Measurements from ENCODE around the gene PAK5.

PAK5 gene

GRCh38 chr20:9838378-9839295 is at the start of gene PAK5:
PAK5 (minus strand) TSS chr20:9839076; CDS start chr20:9644328, 194,748 bp downstream.
- no peak for DNase-seq (ENCODE audit: extremely low read depth, low read depth)
- H3K4me3 ChIP-seq (replicated peaks; ENCODE audit: low read depth, low read length) = peak within 1 kb of the TSS; percentile 14; the same call in 1 of the 2 replicates
- TF ChIP-seq, protein P1, sequence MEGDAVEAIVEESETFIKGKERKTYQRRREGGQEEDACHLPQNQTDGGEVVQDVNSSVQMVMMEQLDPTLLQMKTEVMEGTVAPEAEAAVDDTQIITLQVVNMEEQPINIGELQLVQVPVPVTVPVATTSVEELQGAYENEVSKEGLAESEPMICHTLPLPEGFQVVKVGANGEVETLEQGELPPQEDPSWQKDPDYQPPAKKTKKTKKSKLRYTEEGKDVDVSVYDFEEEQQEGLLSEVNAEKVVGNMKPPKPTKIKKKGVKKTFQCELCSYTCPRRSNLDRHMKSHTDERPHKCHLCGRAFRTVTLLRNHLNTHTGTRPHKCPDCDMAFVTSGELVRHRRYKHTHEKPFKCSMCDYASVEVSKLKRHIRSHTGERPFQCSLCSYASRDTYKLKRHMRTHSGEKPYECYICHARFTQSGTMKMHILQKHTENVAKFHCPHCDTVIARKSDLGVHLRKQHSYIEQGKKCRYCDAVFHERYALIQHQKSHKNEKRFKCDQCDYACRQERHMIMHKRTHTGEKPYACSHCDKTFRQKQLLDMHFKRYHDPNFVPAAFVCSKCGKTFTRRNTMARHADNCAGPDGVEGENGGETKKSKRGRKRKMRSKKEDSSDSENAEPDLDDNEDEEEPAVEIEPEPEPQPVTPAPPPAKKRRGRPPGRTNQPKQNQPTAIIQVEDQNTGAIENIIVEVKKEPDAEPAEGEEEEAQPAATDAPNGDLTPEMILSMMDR (IDR thresholded peaks at IDR 0.05; ENCODE audit: low read depth, low read length, missing control alignments) = no peak

GRCh38 chr20:9887706-9888105 is 48.8 kb upstream of the PAK5 start:
- TF ChIP-seq, protein P1 (IDR thresholded peaks at IDR 0.05; ENCODE audit: low read depth, low read length, missing control alignments) = no peak
- no peak overlapping the region for H3K4me3 ChIP-seq (replicated peaks; ENCODE audit: low read depth, low read length)
- DNase-seq (ENCODE audit: extremely low read depth, low read depth) = no peak

DNA sequence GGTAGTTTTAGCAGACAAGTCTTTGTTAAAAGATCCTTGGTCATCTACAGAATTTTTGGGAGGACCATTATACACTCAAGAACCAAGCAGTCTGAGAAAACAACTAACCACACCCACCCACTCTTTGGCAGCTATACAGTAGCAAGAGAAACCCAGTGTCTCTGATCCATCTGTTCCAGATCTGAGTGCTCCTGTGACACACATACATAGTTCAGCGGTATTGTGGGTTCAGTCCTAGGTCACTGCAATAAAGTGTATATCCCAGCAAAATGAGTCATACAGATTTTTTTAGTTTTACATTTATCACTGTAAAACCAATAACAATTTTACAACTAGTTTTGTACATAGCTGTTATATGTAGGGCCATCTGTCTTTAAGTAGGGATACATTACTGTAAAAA is 47.4 kb upstream of the PAK5 start:
- no peak overlapping the region for H3K4me3 ChIP-seq (replicated peaks; ENCODE audit: low read depth, low read length)
- TF ChIP-seq, protein P1 (IDR thresholded peaks at IDR 0.05; ENCODE audit: low read depth, low read length, missing control alignments) = no peak
- peak; percentile 12 for DNase-seq (ENCODE audit: extremely low read depth, low read depth)

- H3K4me3 ChIP-seq (replicated peaks; ENCODE audit: low read depth, low read length) = no peak overlapping the region
- DNase-seq (ENCODE audit: extremely low read depth, low read depth) = no peak
- TF ChIP-seq, protein P1 (IDR thresholded peaks at IDR 0.05; ENCODE audit: low read depth, low read length, missing control alignments) = no peak
These were observed 45.8 kb upstream of the PAK5 start for GRCh38 chr20:9884666-9885065.

DNA sequence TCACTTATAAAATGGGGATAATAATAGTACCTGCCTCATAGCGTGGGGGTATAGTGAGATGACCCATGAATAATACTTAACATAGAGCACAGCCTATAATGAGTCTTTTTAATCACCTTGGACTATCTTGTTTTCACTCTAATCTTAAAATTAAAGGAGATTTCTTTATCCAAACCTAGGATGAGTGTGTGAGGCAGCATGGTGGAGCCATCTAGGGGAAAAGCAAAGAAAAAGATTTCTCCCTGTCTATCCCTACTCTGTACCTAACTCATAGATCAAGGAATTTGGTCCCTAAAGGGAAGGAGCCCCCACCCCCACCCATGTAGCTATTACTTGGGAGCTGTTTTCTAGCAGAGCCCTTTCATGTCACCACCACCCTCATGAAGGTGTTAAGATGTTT is 45.2 kb upstream of the PAK5 start:
- TF ChIP-seq, protein P1 (IDR thresholded peaks at IDR 0.05; ENCODE audit: low read depth, low read length, missing control alignments) = no peak
- H3K4me3 ChIP-seq (replicated peaks; ENCODE audit: low read depth, low read length) = no peak overlapping the region
- no peak for DNase-seq (ENCODE audit: extremely low read depth, low read depth)

GRCh38 chr20:9877932-9878495 is 39.1 kb upstream of the PAK5 start:
- TF ChIP-seq, protein P1 (IDR thresholded peaks at IDR 0.05; ENCODE audit: low read depth, low read length, missing control alignments) = no peak
- DNase-seq (ENCODE audit: extremely low read depth, low read depth) = no peak
- H3K4me3 ChIP-seq (replicated peaks; ENCODE audit: low read depth, low read length) = no peak overlapping the region
